Dermis microvascular lymphatic vessel endothelial cell (primary cell): ENCODE results near the gene SNX25. TPM values are rescaled to one million over a fixed set of nuclear protein-coding genes. Genes with fewer than 3 reads are reported as not detected.

Experiments
- DNase-seq, 2 donors: peaks; one replicate each; pipeline versions ENCODE4 v3.0.0 to v3.0.0-alpha.2; 2010; ENCODE audit warnings: low read depth in 2 of 2
- total RNA-seq: library from RNA; depleted of rRNA; stranded (reverse); fragments of >200 nt; gene quantifications from 2 replicates; pipeline ENCODE4 v1.2.1, GENCODE V29; 2014

The SNX25 gene
- total RNA-seq, 1 donor from 2014 or later: 37.2 TPM

- DNase-seq: no peak
Observed at GRCh38 chr4:185374573-185374972, 165.2 kb downstream of the SNX25 start.

- DNase-seq: no peak
Observed at GRCh38 chr4:185378264-185378663, 168.9 kb downstream of the SNX25 start.

DNA sequence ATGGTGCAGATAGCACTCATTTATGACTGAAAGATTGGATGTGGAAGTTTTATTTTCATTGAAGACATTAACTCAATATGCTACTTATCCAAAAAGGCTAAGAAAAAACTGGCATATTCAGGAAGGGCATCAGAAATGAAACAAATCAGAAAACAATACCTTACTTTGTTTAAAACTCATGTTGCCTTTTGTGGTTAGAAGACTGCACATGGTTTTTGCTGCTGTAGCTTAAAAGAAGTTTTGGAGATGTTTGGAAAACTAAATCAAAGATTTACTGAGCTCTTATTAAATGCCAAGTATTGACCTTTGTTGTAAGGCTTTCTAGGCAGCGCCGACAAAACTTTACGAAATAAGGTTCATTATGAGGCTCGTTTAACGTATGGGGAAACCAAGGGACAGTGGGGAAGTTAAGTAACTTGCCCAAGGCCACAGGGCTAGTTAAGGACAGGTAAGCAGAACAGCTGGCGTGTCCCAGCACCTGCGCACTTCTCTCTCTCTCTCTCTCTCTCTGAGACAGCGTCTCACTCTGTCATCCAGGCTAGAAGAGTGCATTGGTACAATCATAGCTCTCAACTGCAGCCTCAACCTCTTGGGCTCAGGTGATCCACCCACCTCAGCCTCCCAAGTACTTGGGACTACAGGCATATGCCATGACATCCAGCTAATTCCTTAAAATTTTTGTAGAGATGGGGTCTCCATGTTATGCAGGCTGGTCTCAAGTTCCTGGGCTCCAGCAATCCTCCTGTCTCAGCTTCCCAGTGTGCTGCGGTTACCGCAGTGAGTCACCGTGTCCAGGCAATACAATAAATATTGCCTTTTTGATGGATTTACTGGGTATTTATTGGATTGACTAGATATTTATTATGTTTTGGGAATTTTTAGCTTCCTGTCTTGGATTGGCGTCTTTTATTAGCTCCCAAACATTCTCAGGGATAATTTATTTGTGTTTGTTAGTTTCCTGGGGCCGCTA lies 170.2 kb downstream of the SNX25 start:
- no peak for DNase-seq

DNA sequence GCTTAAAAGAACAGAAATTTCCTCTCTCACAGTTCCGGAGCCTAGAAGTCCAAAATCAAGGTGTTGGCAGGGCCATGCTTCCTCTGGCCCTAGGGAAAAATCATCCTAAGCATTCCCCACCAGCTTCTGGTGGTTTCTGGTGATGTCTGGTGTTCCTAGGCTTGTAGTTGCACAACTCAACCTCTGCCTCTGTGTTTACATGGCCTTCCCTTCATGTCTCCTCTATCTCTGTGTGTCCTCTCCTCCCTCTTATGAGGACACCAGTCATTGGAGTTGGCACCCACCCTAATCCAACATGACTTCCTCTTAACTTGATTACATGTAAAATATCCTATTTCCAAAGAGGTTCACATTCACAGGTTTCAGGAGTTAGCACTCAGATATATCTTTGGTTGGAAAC lies 170.9 kb downstream of the SNX25 start:
- DNase-seq: no peak

DNA sequence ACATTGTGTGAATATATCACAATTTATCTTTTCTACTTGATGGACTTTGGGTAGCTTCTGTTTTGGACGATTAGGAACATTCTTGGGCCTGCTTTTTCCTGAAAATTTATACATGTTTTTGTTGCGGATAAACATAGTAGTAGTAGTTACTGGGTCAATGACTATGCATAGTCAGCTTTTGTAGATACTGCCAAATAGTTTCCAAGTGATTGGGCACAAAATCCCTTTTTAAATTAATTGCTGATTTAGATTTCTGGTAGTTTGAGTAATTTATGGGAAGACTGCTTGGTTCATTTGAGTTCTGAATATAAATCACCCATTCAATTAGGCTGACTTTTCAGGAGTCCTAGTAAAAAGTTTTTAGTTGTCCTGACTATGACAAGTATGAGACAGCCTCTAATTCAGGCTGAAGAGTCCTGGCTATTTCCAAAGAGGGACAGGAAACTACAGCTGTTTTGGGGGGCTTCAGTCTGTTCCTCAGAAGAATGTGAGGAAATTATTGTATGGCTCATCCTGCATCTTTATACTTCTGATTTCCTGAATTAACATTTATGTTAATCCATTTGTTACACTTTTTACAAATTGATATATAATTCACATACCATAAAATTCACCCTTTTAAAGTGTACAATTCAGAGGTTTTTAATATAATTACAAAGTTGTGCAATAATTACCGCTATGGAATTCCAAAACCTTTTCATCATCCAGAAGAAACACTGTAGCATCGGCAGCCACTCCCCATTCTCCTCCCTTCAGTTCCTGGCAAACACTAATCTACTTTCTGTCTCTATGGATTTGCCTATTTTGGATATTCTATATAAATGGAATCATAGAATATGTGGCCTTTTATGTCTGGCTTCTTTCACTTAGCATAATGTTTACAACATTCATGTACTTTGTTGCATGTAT lies 172.1 kb downstream of the SNX25 start:
- no peak for DNase-seq

DNA sequence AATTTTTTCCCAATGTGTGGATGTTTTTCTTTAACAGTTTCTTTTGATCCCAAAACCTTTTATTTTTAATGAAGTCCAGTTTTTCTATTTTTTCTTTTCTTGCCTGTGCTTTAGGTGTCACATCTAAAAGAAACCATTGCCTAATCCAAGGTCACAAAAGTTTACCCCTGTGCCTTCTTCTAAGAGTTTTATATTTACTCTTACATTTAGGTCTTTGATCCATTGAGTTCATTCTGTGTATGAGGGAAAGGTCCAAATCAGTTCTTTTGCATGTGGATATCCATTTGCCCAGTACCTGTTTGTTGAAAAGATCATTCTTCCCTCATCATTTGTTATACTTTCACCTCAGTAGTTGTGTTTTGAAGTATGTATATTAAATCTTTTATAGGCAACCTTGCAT lies 173.4 kb downstream of the SNX25 start:
- no peak for DNase-seq

DNA sequence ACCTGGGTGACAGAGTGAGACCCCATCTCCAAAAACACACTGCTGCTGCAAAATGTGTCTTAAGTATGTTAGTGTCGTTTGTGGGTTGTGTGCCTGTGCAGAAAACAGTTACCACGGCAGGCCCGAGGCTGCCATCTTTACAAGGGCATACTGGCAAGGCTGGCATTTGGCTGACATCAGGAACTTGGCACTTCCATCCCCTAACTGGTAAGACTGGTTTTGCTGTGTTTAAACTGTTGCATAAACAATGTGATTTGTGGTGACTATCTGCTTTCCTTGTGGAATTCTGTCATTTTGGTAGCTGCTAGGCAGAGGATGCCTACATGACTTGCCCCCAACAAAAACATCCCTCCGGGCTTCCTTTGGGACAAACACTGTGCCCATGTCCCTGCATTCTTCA lies 174.1 kb downstream of the SNX25 start:
- no peak for DNase-seq

DNA sequence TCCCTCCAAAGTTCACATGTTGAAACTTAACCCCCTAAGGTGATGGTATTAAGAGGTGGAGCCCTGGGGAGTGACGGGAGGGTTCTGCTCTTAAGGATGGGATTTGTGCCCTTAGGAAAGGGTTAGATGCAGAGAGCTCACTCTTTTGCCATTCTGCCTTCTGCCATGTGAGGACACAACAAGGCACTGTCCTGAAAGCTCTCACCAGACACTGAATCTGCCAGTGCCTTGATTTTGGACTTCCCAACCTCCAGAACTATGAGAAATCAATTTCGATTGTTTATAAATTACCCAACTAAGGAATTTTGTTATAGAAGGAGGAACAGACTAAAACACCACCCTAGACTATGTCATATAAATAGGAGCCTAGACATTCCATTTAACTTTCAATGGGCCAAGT lies 174.7 kb downstream of the SNX25 start:
- DNase-seq: no peak

DNA sequence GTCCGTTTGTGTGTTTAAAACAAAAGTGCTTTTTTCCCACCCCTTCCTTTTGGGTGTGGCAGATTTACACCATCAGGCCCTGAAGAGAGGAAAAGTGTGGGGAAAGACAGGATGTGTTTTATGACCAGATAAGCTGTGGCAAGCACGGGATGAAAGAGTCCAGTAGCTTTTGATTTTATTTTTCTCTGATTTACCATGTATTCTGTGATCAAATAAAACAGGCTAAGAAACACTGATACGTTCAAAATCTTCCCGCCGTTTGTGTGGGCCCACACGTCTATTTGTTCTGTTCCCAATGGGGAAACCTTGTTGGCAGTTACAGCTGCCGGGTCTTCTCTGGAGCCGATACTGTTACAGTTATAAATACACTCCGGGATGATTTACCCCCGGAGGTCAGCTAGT lies 175.5 kb downstream of the SNX25 start:
- DNase-seq: peak; percentile 96 to 97

- no peak for DNase-seq
Observed at GRCh38 chr4:185387957-185388356, 178.6 kb downstream of the SNX25 start.

GRCh38 chr4:185390941-185391340 lies 181.5 kb downstream of the SNX25 start:
- DNase-seq: no peak

- no peak for DNase-seq
Observed at GRCh38 chr4:185392156-185392555, 182.8 kb downstream of the SNX25 start.

GRCh38 chr4:185394568-185395237 lies 185.3 kb downstream of the SNX25 start:
- no peak for DNase-seq

DNA sequence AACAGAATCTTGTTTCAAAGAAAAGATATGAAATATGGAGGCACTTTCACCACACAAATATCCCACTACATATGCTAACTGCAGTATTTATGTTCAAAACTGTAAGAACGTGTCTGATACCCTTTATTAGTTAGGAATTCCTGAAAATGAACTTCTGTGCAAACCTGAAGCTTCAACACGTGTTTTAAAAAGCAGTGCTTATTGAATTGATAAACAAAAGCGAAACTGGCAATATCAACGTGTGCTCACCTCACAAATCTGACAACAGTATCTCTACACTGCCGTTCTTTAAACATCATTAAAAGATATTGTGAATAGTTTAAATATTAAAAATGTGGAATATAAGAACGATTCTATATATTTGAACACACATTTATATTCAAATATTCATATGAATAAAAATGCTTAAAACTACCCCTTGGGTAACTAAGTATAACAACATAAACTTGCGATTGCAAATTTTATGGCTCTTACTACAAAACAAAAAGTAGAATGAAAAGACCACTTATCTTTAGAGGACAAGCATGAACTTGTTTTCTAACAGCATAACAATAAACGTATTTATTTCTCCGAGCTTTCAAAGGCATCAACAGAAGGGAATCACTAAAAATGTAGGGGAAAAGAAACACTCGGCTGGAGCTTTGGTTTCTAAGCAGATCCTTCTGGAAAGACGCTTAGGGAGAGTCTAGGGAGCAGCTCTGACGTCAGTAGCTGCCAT lies 186.0 kb downstream of the SNX25 start, which contains the start of gene LRP2BP:
TSS of gene LRP2BP (minus strand) at position 687 of the 718 bp plus-strand sequence. CDS start 17,738 bp downstream, outside the sequence.
- DNase-seq: peak in 1 of 2 donors; percentile 26

DNA sequence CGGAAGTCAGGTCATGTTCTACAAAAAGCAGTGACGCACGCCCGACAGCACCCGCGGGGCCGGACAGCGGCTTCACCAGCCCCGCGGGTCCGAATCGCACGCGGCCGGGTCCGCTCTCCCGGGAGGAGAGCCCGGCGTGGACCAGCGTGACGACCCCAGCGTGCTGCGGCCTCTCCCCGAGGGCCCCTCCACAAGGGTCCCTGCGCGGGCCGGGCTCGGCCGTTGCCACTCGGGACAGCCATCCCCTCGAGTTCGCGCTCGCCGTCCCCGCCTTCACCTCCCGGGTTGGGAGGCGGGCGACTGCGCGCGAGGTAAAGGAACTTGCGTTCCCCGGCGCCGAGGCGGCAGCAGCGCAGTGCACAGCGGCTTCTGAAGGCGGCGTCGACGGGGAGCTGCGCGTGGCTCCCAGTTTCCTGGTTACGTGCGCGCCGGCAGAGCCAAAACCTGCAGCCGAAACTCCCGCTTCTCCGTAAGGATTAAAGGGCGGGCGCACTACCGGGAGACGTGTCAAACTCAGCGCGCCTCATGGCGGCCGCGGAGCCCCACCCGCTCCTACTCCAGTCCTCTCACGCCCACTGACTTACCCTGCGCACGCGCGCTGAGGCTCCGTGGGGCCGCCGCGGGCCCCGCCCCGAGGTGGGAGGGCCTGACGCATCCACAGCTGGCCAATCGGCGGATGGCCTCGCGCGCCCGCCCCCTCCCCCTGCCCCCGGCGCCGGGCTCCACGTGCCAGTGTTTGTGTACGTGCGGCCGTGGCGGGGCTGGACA lies 186.7 kb downstream of the SNX25 start:
- DNase-seq: peak; percentile 92 to 98

DNA sequence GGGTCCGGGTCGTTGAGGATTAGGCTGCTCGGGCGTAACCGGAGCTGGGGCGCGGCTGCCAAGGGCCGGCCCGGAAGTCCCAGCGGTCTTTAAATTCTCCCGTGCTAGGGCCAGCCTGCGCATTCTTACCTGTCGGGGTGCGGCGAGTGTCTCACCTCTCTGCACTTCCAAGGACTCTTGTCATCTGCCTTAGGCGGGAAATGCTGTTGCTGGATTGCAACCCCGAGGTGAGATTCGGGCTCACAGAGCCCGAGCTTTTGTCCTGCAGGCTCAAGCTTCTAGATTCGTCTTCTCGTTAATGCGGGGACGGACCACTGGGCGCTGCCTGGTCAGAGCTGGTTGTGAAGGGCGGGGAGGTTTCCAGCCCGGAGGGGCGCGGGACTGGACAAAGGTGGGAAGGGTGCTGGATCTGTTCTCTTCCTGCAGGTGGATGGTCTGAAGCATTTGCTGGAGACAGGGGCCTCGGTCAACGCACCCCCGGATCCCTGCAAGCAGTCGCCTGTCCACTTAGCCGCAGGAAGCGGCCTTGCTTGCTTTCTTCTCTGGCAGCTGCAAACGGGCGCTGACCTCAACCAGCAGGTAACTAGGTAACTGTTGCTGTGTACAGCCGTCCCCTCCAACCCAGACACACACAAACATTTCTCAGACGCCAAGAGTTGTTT lies 187.5 kb downstream of the SNX25 start, which contains the start of gene ANKRD37:
TSS of gene ANKRD37 (plus strand) at position 118 of the 662 bp plus-strand sequence. CDS start at position 201, 83 bp downstream.
- peak; percentile 60 to 88 for DNase-seq

DNA sequence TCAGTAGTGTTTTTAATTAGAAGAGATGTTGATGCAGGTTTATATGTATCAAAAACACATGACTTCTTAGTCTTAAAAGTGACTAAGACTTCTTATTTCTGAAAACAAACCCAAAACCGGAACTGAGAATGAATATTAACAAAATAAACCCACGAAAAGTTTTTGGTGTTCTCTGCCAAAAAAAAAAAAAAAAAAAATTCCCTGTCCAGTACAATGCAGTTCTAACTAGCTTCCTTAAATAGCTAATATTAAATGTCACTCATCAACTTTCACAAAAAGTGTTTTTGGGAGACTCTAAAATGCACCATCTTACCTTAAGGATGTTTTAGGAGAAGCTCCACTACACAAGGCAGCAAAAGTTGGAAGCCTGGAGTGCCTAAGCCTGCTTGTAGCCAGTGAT lies 189.2 kb downstream of the SNX25 start:
- DNase-seq: peak in 1 of 2 donors; percentile 17

GRCh38 chr4:185399466-185399865 lies 190.1 kb downstream of the SNX25 start:
- peak in 1 of 2 donors; percentile 83 for DNase-seq

GRCh38 chr4:185404031-185404430 lies 194.6 kb downstream of the SNX25 start:
- no peak for DNase-seq
